CD4-positive, alpha-beta memory T cell (primary cell): ENCODE results near the gene CX3CL1. TPM values are rescaled to one million over a fixed set of nuclear protein-coding genes. Genes with fewer than 3 reads are reported as not detected.
A peak's percentile ranks its signal among the peaks of the same experiment; 100 is the strongest.

Experiments
- CTCF ChIA-PET: fragments of 350-600 bp; sonication (Branson Sonifier 250); formaldehyde crosslinking; loops from one replicate; lab custom pipeline; 2021; ENCODE audit warnings: inconsistent platforms; ENCODE audit not compliant: partially characterized antibody; lab: Charles Lee
- POLR2A ChIA-PET: fragments of 350-600 bp; sonication (Branson Sonifier 250); formaldehyde crosslinking; loops from one replicate; lab custom pipeline; 2021; ENCODE audit not compliant: partially characterized antibody; lab: Charles Lee
- DNase-seq, 5 donors: peaks; one replicate each; pipeline versions ENCODE4 v3.0.0 to v3.0.0-alpha.2; 2020 to 2022; ENCODE audit warnings: mixed read lengths in 1 of 5
- H3K27ac ChIP-seq: one replicate; pipeline ENCODE4 v1.7.0; 2013; ENCODE audit warnings: low read depth, low read length
- H3K27me3 ChIP-seq: 2 replicates; pipeline ENCODE4 v1.7.0; 2013; ENCODE audit warnings: mild to moderate bottlenecking, low read length, moderate library complexity; ENCODE audit not compliant: insufficient read depth
- H3K36me3 ChIP-seq: 2 replicates; pipeline ENCODE4 v1.7.0; 2013; ENCODE audit warnings: mild to moderate bottlenecking, low read length, moderate library complexity; ENCODE audit not compliant: insufficient read depth
- H3K4me1 ChIP-seq: 2 replicates; pipeline ENCODE4 v1.7.0; 2013; ENCODE audit warnings: mild to moderate bottlenecking, low read length, moderate library complexity; ENCODE audit not compliant: insufficient read depth
- H3K4me3 ChIP-seq, 2 donors: one replicate each; pipeline ENCODE4 v1.7.0; 2013; ENCODE audit warnings: low read length in 2 of 2, mild to moderate bottlenecking in 1 of 2
- H3K9me3 ChIP-seq, 2 donors: one replicate each; pipeline ENCODE4 v1.7.0; 2013; ENCODE audit warnings: low read length in 2 of 2, control low read depth in 1 of 2; ENCODE audit not compliant: control insufficient read depth in 1 of 2
- H3K27ac Mint-ChIP-seq, 7 donors: one replicate each; pipeline ENCODE4 v1.8.0; 2020 to 2021; ENCODE audit warnings: mixed read lengths in 7 of 7, mild to moderate bottlenecking in 6 of 7, inconsistent platforms in 3 of 7, moderate library complexity in 3 of 7
- H3K27me3 Mint-ChIP-seq, 2 donors: one replicate each; pipeline ENCODE4 v1.8.0; 2020 to 2021; ENCODE audit warnings: mixed read lengths in 2 of 2
- H3K36me3 Mint-ChIP-seq, 2 donors: one replicate each; pipeline ENCODE4 v1.8.0; 2020 to 2021; ENCODE audit warnings: mixed read lengths in 2 of 2, inconsistent platforms in 1 of 2, mild to moderate bottlenecking in 1 of 2
- H3K4me1 Mint-ChIP-seq, 4 donors: one replicate each; pipeline ENCODE4 v1.8.0; 2020 to 2021; ENCODE audit warnings: mixed read lengths in 4 of 4, mild to moderate bottlenecking in 1 of 4
- H3K4me3 Mint-ChIP-seq, 8 donors: one replicate each; pipeline ENCODE4 v1.8.0; 2020 to 2021; ENCODE audit warnings: mixed read lengths in 8 of 8, mild to moderate bottlenecking in 7 of 8, moderate library complexity in 6 of 8, inconsistent platforms in 3 of 8
- H3K9me3 Mint-ChIP-seq, 8 donors: one replicate each; pipeline ENCODE4 v1.8.0; 2020 to 2021; ENCODE audit warnings: mixed read lengths in 8 of 8, mild to moderate bottlenecking in 5 of 8, inconsistent platforms in 3 of 8, moderate library complexity in 1 of 8
- intact Hi-C: fragments of 100-400 bp; cut with micrococcal nuclease; formaldehyde crosslinking; loops from one replicate; pipeline ENCODE4 v1.15.1; 2023
- polyA plus RNA-seq, 2 donors: library from polyadenylated mRNA; unstranded; fragments of 300-500 nt; fragmentation: Illumina TruSeq; gene quantifications; one replicate each; pipeline ENCODE4 v1.2.3, GENCODE V29; 2021
- total RNA-seq, 2 experiments: library from RNA; stranded (reverse); gene quantifications; one replicate each; pipeline ENCODE4 v1.2.3, GENCODE V29; 2021

CX3CL1 gene
- total RNA-seq (not detected), polyA plus RNA-seq (not detected)

DNA sequence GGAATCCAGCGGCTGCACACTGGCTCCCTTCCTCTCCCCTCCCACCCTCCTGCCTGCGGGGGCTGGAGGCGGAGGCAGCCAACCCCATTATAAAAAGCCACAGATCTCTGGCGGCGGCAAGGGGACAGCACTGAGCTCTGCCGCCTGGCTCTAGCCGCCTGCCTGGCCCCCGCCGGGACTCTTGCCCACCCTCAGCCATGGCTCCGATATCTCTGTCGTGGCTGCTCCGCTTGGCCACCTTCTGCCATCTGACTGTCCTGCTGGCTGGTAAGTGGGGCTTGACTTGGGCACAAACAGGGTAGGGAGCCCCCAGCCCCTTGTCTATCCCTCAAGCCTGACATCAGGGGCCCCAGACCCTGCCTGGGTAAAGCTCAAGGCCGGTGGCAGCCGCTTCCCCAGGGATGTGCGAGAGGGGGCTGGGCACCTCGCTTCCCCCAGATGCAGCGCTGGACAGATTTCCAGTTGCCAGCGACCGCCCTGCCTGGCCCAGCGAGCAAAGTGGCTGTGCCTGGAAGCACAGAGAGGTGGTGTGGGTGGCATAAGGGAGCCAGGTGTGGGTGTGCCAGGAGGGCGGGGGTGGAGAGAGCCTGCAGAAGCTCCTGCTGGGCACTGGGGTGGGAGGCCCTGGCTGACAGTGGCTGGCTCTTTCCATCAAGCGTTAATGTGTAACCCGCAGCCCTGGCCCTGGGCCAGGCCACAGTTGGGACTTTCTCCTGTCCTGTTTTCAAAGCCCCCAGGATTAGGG lies at the start of gene CX3CL1:
Gene CX3CL1 (plus strand): TSS at position 119 of the 745 bp plus-strand sequence. CDS start 79 bp downstream, at position 198.
- intact Hi-C loops = no loop called here
- H3K36me3 Mint-ChIP-seq = no peaks in the 10 kb centered on the region

DNA sequence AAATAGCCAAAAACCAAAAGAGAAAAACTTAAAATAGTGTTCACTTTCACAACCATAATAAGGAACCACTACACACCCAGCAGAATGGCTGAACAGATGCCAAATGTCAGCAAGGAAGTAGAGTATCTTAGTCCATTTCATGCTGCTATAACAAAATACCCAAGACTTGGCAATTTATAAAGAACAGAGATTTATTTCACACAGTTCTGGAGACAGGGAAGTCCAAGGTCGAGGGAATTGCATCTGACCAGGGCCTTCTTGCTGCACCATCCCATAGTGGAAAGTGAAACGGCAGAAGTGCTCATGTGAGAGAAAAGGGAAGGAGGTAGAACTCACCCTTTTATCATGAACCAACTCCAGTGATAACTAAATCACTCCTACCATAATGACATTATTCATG lies 47.5 kb upstream of the CX3CL1 start:
- no peak overlapping the region for H3K27ac ChIP-seq
- H3K27ac Mint-ChIP-seq = peak overlapping the region in 5 of 7 donors; percentile 5 to 80 (median 39)

More for the DNA sequence above, at the start of gene CX3CL1:
- H3K9me3 ChIP-seq = no peaks in the 10 kb centered on the region
- CTCF ChIA-PET = no interaction called here
- H3K4me1 ChIP-seq = no peaks in the 10 kb centered on the region
- peaks cover 7% of the 10 kb centered on the region in 2 donors for H3K27me3 Mint-ChIP-seq
- H3K27me3 ChIP-seq = no peaks in the 10 kb centered on the region
- no peak within 1 kb of the TSS for H3K4me3 Mint-ChIP-seq
- no peak within 1 kb of the TSS for H3K27ac Mint-ChIP-seq
- POLR2A ChIA-PET = no interaction called here
- no peaks in the 10 kb centered on the region for H3K9me3 Mint-ChIP-seq
- no peak for DNase-seq
- no peaks in the 10 kb centered on the region for H3K36me3 ChIP-seq
- H3K4me3 ChIP-seq = no peak within 1 kb of the TSS
- peaks cover 0 to 2% (median 0%) of the 10 kb centered on the region in 4 donors for H3K4me1 Mint-ChIP-seq
- H3K27ac ChIP-seq = no peak within 1 kb of the TSS

DNA sequence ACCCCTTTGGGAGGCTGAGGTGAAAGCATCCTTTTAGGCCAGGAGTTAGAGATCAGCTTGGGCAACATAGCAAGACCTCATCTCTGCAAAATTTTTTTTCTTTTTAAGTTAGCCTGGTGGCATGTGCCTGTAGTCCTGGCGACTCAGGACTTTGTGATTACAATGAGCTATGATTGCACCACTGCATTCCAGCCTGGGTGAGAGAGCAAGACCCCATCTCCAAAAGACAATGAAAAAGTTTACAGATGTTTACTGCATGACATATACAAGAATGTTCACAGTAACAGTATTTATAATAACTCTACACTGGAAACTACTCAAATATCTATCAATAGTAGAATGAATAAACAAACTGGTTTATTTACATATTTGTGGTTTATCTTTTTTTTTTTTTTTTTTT lies 46.8 kb upstream of the CX3CL1 start:
- Histone ChIP-seq H3K9me3 (no peaks in the 10 kb centered on the region), H3K27me3 (no peaks in the 10 kb centered on the region), H3K4me1 (no peaks in the 10 kb centered on the region), H3K27ac (no peak overlapping the region), H3K36me3 (no peaks in the 10 kb centered on the region), H3K4me3 (no peak overlapping the region)
- DNase-seq = no peak
- H3K27me3 Mint-ChIP-seq = no peaks in the 10 kb centered on the region
- ChIA-PET CTCF (no interaction called here), POLR2A (interaction anchor here (0.7 kb wide), 1 partner anchor 116 kb away, joined by 3 read pairs; no protein-coding TSS in a partner anchor)
- H3K4me1 Mint-ChIP-seq = peaks cover 0 to 4% (median 0%) of the 10 kb centered on the region in 4 donors
- H3K27ac Mint-ChIP-seq = peak overlapping the region in 3 of 7 donors; percentile 5 to 48 (median 22)
- H3K4me3 Mint-ChIP-seq = no peak overlapping the region
- intact Hi-C loops = no loop called here
- no peaks in the 10 kb centered on the region for H3K36me3 Mint-ChIP-seq
- H3K9me3 Mint-ChIP-seq = peaks cover 0 to 5% (median 0%) of the 10 kb centered on the region in 8 donors

More for the DNA sequence above, 47.5 kb upstream of the CX3CL1 start:
- Mint-ChIP-seq H3K9me3 (peaks cover 0 to 5% (median 0%) of the 10 kb centered on the region in 8 donors), H3K4me3 (no peak overlapping the region), H3K4me1 (peaks cover 0 to 4% (median 0%) of the 10 kb centered on the region in 4 donors), H3K36me3 (no peaks in the 10 kb centered on the region), H3K27me3 (no peaks in the 10 kb centered on the region)
- Histone ChIP-seq H3K4me3 (no peak overlapping the region), H3K27me3 (no peaks in the 10 kb centered on the region), H3K36me3 (no peaks in the 10 kb centered on the region), H3K9me3 (no peaks in the 10 kb centered on the region), H3K4me1 (no peaks in the 10 kb centered on the region)
- ChIA-PET POLR2A (no interaction called here), CTCF (no interaction called here)
- intact Hi-C loops = no loop called here
- no peak for DNase-seq

DNA sequence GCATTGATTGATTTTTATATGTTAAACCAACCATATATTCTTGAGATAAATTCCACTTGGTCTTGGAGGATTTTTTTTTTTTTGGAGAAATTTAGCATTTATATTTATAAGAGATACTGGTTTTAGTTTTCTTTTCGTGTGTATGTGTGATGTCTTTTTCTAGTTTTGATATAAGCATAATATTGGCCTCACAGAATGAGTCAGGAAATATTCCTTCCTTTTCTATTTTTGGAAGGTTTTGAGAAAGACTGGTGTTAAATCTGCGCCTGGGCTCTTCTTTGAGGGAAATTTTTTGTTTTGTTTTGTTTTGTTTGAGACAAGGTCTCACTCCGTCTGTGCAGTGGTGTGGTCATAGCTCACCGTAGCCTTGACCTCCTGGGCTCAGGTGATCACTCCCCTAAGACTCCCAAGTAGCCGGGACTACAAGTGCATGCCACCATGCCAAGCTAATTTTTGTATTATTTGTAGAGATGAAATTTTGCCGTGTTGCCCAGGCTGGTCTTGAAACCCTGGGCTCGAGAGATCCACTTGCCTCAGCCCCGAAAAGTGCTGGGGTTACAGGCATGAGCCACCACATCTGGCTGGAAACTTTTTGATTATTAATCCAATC lies 42.5 kb upstream of the CX3CL1 start:
- H3K27ac ChIP-seq = no peak overlapping the region
- POLR2A ChIA-PET = interaction anchor here (1.2 kb wide), 1 partner anchor 23 kb away, joined by 3 read pairs; no protein-coding TSS in a partner anchor
- H3K9me3 ChIP-seq = peaks cover 0 to 4% of the 10 kb centered on the region in 2 donors
- no peak overlapping the region for H3K4me3 ChIP-seq
- no peaks in the 10 kb centered on the region for H3K36me3 ChIP-seq
- H3K4me1 Mint-ChIP-seq = peaks cover 0 to 4% (median 0%) of the 10 kb centered on the region in 4 donors
- no peaks in the 10 kb centered on the region for H3K27me3 Mint-ChIP-seq
- H3K27me3 ChIP-seq = no peaks in the 10 kb centered on the region
- no peak for DNase-seq
- H3K4me1 ChIP-seq = no peaks in the 10 kb centered on the region
- intact Hi-C loops = no loop called here
- peaks cover 0 to 12% (median 5%) of the 10 kb centered on the region in 8 donors for H3K9me3 Mint-ChIP-seq
- CTCF ChIA-PET = no interaction called here
- peaks cover 0 to 5% of the 10 kb centered on the region in 2 donors for H3K36me3 Mint-ChIP-seq
- H3K27ac Mint-ChIP-seq = peak overlapping the region in 1 of 7 donors; percentile 31
- H3K4me3 Mint-ChIP-seq = no peak overlapping the region

DNA sequence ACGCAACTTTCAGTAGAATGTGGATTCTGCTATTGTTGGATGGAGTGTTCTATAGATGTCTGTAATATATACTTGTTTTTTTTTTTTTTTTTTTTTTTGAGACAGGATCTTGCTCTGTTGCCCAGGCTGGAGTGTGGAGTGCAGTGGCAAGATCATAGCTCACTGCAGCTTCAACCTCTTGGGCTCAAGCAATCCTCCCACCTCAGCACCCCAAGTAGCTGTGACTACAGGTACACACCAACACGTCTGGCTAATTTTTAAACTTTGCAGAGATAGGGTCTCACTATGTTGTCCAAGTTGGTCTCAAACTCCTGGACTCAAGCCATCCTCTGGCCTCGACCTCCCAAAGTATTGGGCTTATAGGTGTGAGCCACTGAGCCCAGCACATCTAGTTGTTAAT lies 40.9 kb upstream of the CX3CL1 start:
- intact Hi-C loops = no loop called here
- H3K27me3 ChIP-seq = no peaks in the 10 kb centered on the region
- H3K4me1 ChIP-seq = no peaks in the 10 kb centered on the region
- ChIA-PET CTCF (interaction anchor here (1.1 kb wide), 1 partner anchor 20 kb away, joined by 3 read pairs; no protein-coding TSS in a partner anchor), POLR2A (no interaction called here)
- no peak for DNase-seq
- peaks cover 0 to 4% of the 10 kb centered on the region in 2 donors for H3K9me3 ChIP-seq
- Mint-ChIP-seq H3K9me3 (peaks cover 0 to 12% (median 5%) of the 10 kb centered on the region in 8 donors), H3K36me3 (peaks cover 0 to 5% of the 10 kb centered on the region in 2 donors), H3K27me3 (peaks cover 2 to 5% of the 10 kb centered on the region in 2 donors), H3K4me3 (no peak overlapping the region), H3K27ac (no peak overlapping the region), H3K4me1 (peaks cover 0 to 2% (median 0%) of the 10 kb centered on the region in 4 donors)
- H3K36me3 ChIP-seq = no peaks in the 10 kb centered on the region
- no peak overlapping the region for H3K27ac ChIP-seq
- no peak overlapping the region for H3K4me3 ChIP-seq

DNA sequence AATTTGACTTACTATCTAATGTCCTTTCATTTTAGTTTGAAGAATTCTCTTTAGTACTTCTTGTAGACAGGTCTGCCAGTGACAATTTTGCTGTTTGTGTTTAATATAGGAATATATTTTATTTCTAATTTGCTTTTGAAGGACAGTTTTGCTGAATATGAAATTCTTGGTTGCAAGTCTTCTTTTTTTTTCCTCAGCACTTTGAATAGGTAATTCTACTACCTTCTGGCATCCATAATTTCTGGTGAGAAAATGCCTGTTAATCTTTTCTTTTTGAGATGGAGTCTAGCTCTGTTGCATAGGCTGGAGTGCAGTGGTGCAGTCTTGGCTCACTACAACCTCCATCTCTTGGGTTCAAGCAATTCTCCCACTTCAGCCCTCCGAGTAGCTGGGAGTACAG lies 38.9 kb upstream of the CX3CL1 start:
- Histone ChIP-seq H3K27me3 (no peaks in the 10 kb centered on the region), H3K4me3 (no peak overlapping the region), H3K4me1 (no peaks in the 10 kb centered on the region), H3K27ac (no peak overlapping the region), H3K9me3 (peaks cover 0 to 4% of the 10 kb centered on the region in 2 donors), H3K36me3 (no peaks in the 10 kb centered on the region)
- Mint-ChIP-seq H3K4me1 (peaks cover 0 to 2% (median 0%) of the 10 kb centered on the region in 4 donors), H3K27ac (no peak overlapping the region), H3K36me3 (peaks cover 0 to 5% of the 10 kb centered on the region in 2 donors), H3K27me3 (peaks cover 2 to 5% of the 10 kb centered on the region in 2 donors), H3K9me3 (peaks cover 0 to 12% (median 8%) of the 10 kb centered on the region in 8 donors), H3K4me3 (no peak overlapping the region)
- CTCF ChIA-PET = no interaction called here
- POLR2A ChIA-PET = no interaction called here
- intact Hi-C loops = no loop called here
- no peak for DNase-seq

DNA sequence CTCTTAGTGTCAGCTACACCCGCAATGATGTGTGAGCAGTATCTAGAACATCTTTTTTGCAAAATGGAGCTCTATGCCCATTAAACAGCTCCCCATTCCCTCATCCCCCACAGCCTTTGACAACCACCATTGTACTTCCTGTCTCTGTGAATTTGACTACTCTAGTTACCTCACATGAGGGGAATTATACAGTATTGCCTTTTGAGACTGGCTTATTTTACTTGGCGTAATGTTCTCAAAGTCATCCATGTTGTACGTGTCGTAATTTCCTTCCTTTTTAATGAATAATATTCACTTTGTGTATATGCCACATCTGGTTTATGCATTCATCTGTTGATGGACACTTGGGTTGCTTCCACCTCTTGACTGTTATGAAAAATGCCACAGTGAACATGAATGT lies 36.9 kb upstream of the CX3CL1 start:
- Histone ChIP-seq H3K4me1 (no peaks in the 10 kb centered on the region), H3K36me3 (no peaks in the 10 kb centered on the region), H3K27me3 (no peaks in the 10 kb centered on the region), H3K4me3 (no peak overlapping the region), H3K9me3 (peaks cover 0 to 4% of the 10 kb centered on the region in 2 donors), H3K27ac (no peak overlapping the region)
- Mint-ChIP-seq H3K9me3 (peaks cover 0 to 12% (median 8%) of the 10 kb centered on the region in 8 donors), H3K36me3 (peaks cover 0 to 5% of the 10 kb centered on the region in 2 donors), H3K4me1 (no peaks in the 10 kb centered on the region), H3K4me3 (no peak overlapping the region), H3K27ac (no peak overlapping the region), H3K27me3 (peaks cover 7 to 13% of the 10 kb centered on the region in 2 donors)
- intact Hi-C loops = no loop called here
- no peak for DNase-seq
- ChIA-PET POLR2A (no interaction called here), CTCF (no interaction called here)
